ENCODE data around the gene SUGP1.

Gene SUGP1

GRCh38 chr19:19304186-19304965 lies 15.9 kb downstream of the SUGP1 start:
- no peak for TF ChIP-seq CTCF (IDR thresholded peaks at IDR 0.05; ENCODE audit: low read depth, low read length)
- peak in 1 of 2 donors; percentile 19 for DNase-seq (ENCODE audit: low read depth in 2 of 2)

GRCh38 chr19:19303411-19303810 lies 16.9 kb downstream of the SUGP1 start:
- H3K4me3 ChIP-seq (replicated peaks in 1 of 2; ENCODE audit: low read depth in 2 of 2, low read length in 2 of 2), result no peak overlapping the region
- DNase-seq (ENCODE audit: low read depth in 2 of 2), result no peak
- TF ChIP-seq CTCF (IDR thresholded peaks at IDR 0.05; ENCODE audit: low read depth, low read length), result no peak

More at GRCh38 chr19:19304186-19304965, 15.9 kb downstream of the SUGP1 start:
- no peak overlapping the region for H3K4me3 ChIP-seq (replicated peaks in 1 of 2; ENCODE audit: low read depth in 2 of 2, low read length in 2 of 2)

GRCh38 chr19:19300613-19301012 lies 19.7 kb downstream of the SUGP1 start:
- DNase-seq (ENCODE audit: low read depth in 2 of 2), result no peak
- no peak overlapping the region for H3K4me3 ChIP-seq (replicated peaks in 1 of 2; ENCODE audit: low read depth in 2 of 2, low read length in 2 of 2)
- TF ChIP-seq CTCF (IDR thresholded peaks at IDR 0.05; ENCODE audit: low read depth, low read length), result no peak

GRCh38 chr19:19297759-19298158 lies 22.6 kb downstream of the SUGP1 start:
- TF ChIP-seq CTCF (IDR thresholded peaks at IDR 0.05; ENCODE audit: low read depth, low read length), result no peak
- no peak overlapping the region for H3K4me3 ChIP-seq (replicated peaks in 1 of 2; ENCODE audit: low read depth in 2 of 2, low read length in 2 of 2)

GRCh38 chr19:19296953-19297689 lies 23.2 kb downstream of the SUGP1 start:
- no peak for DNase-seq (ENCODE audit: low read depth in 2 of 2)
- TF ChIP-seq CTCF (IDR thresholded peaks at IDR 0.05; ENCODE audit: low read depth, low read length), result no peak
- H3K4me3 ChIP-seq (replicated peaks in 1 of 2; ENCODE audit: low read depth in 2 of 2, low read length in 2 of 2), result no peak overlapping the region

More at GRCh38 chr19:19297759-19298158, 22.6 kb downstream of the SUGP1 start:
- DNase-seq (ENCODE audit: low read depth in 2 of 2), result no peak

- H3K4me3 ChIP-seq (replicated peaks in 1 of 2; ENCODE audit: low read depth in 2 of 2, low read length in 2 of 2), result no peak overlapping the region
- no peak for DNase-seq (ENCODE audit: low read depth in 2 of 2)
- TF ChIP-seq CTCF (IDR thresholded peaks at IDR 0.05; ENCODE audit: low read depth, low read length), result no peak
Observed at GRCh38 chr19:19294914-19295313, 25.4 kb downstream of the SUGP1 start.
